ENCODE results near the gene FOXP2. TPM values are rescaled to one million over a fixed set of nuclear protein-coding genes. Genes with fewer than 3 reads are reported as not detected.

Gene FOXP2
- total and polyA plus RNA-seq, 9 of the 15 experiments (the other 6 are each of a cell fraction or from before 2014, with no cell fraction given): not detected

- ATAC-seq: no peak
- 0% methylated on average over 2 of the region's 2 CpGs for WGBS (ENCODE audit: insufficient coverage, low coverage, missing lambda C conversion rate)
- Histone ChIP-seq H3K9me1 (ENCODE audit: control insufficient read depth, insufficient read depth, low read length) (no peaks in the 10 kb centered on the region), H3K4me2 (ENCODE audit: insufficient read depth, low read length) (no peak overlapping the region), H3K9me3 (replicated peaks; ENCODE audit: control insufficient read depth, insufficient read depth, low read depth, low read length) (no peaks in the 10 kb centered on the region), H3K4me3 (no peak overlapping the region), H2AFZ (ENCODE audit: low read depth, low read length) (no peak overlapping the region), H3K4me1 (replicated peaks in 1 of 2; ENCODE audit: control insufficient read depth in 2 of 2, insufficient read depth in 2 of 2, low read length in 2 of 2) (no peaks in the 10 kb centered on the region), H3K9ac (ENCODE audit: insufficient read depth in 1 of 2, low read depth in 2 of 2, low read length in 2 of 2) (no peak overlapping the region), H3K27ac (ENCODE audit: extremely low read depth, low read depth, low read length) (no peak overlapping the region), H3K27me3 (ENCODE audit: control insufficient read depth in 2 of 2, insufficient read depth in 2 of 2, low read length in 2 of 2) (no peaks in the 10 kb centered on the region), H4K20me1 (replicated peaks; ENCODE audit: control insufficient read depth, insufficient read depth, low read length) (no peaks in the 10 kb centered on the region), H3K36me3 (ENCODE audit: control insufficient read depth, insufficient read depth, low read length) (no peaks in the 10 kb centered on the region), H3K79me2 (ENCODE audit: control insufficient read depth, insufficient read depth, low read length) (no peaks in the 10 kb centered on the region)
- CTCF ChIA-PET (ENCODE audit: low intra/inter-chr PET ratio): no interaction called here
- in situ Hi-C loops (cut with MboI): no loop called here
- FAIRE-seq: no peak
- intact Hi-C loops (cut with micrococcal nuclease): no loop called here
- POLR2A ChIA-PET: no interaction called here
- BruUV-seq (replicated peaks): no TSS peak
- no peak for DNase-seq (ENCODE audit: extremely low read depth in 1 of 4, low spot score in 3 of 4)
- TF ChIP-seq BDP1 (IDR thresholded peaks at IDR 0.05; ENCODE audit: insufficient read depth, insufficient read length): no peak
- no peak for TF ChIP-seq GATA2 (CRISPR knock-in tag; IDR thresholded peaks at IDR 0.05)
- TF ChIP-seq ZNF232 (CRISPR knock-in tag; IDR thresholded peaks at IDR 0.05): no peak
- TF ChIP-seq SUPT5H (IDR thresholded peaks at IDR 0.05): no peak
- TF ChIP-seq NFXL1 (CRISPR knock-in tag; IDR thresholded peaks at IDR 0.05): no peak
- TF ChIP-seq ZNF639 (CRISPR knock-in tag; conservative IDR thresholded peaks at IDR 0.05 in 1 of 2, IDR thresholded peaks at IDR 0.05 in 1 of 2): no peak
- TF ChIP-seq POLR2A (conservative IDR thresholded peaks at IDR 0.05): no peak
- no peak for TF ChIP-seq NFRKB (IDR thresholded peaks at IDR 0.05; ENCODE audit: low read depth)
- TF ChIP-seq HDAC1 (IDR thresholded peaks at IDR 0.05): no peak
- no peak for TF ChIP-seq MEIS2 (IDR thresholded peaks at IDR 0.05; ENCODE audit: partially characterized antibody)
- no peak for TF ChIP-seq ZNF318 (IDR thresholded peaks at IDR 0.05; ENCODE audit: borderline replicate concordance in 1 of 2, low read depth in 1 of 2)
- no peak for TF ChIP-seq SRSF9 (IDR thresholded peaks at IDR 0.05; ENCODE audit: borderline replicate concordance, low read depth, low read length)
- TF ChIP-seq ZNF134 (CRISPR knock-in tag; conservative IDR thresholded peaks at IDR 0.05): no peak
- no peak for TF ChIP-seq CBX5 (IDR thresholded peaks at IDR 0.05; ENCODE audit: borderline replicate concordance, low read depth)
- TF ChIP-seq EP400 (IDR thresholded peaks at IDR 0.05): no peak
Measured at GRCh38 chr7:114468844-114469243, 54.2 kb downstream of the FOXP2 start.
